Gastroesophageal sphincter (tissue), 3 donors: ENCODE results near the gene NELFCD.

Source experiments
- EP300 ChIP-seq: sonication (generic); formaldehyde crosslinking; IDR thresholded peaks from one replicate; pipeline ENCODE4 v1.6.1; 2017; ENCODE audit warnings: antibody characterized with exemption, mild to moderate bottlenecking
- POLR2A ChIP-seq, 2 donors: fragments of 450-650 bp; IDR thresholded peaks; one replicate each; pipeline ENCODE4 v1.6.1; 2017; ENCODE audit warnings: antibody characterized with exemption in 2 of 2, mild to moderate bottlenecking in 2 of 2, moderate library complexity in 1 of 2
- POLR2AphosphoS5 ChIP-seq: sonication (generic); formaldehyde crosslinking; IDR thresholded peaks from one replicate; pipeline ENCODE4 v1.6.1; 2017; ENCODE audit warnings: antibody characterized with exemption
- TF ChIP-seq, protein P1 (sequence below), 4 experiments: fragments of 200-600 bp in 2 of 4; fragments of 450-650 bp in 2 of 4; sonication (generic) in 1 of 4; IDR thresholded peaks; one replicate each; pipeline ENCODE4 v1.5.1; 2017 to 2019; ENCODE audit warnings: antibody characterized with exemption in 4 of 4, mild to moderate bottlenecking in 2 of 4, moderate library complexity in 2 of 4

DNA sequence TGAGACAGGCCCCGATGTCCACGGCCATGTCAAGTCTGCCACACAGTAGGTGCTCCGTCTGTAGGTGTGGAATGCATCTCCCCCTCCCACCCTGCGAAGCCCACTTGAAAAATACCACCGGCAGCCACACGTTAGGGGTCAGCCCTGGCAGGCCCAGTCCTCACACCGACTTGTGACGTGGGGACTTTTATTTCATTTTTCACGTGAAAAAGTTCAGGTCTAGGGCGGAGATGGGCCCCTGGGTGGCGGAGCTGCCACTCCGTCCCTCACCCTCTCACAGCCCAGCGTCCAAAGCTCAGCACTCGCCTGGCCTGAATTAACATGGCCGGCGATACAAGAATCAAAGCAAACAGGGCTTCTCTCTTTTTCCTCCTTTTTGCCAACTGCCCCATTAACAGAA is 34.4 kb downstream of the NELFCD start:
- TF ChIP-seq, protein P1, sequence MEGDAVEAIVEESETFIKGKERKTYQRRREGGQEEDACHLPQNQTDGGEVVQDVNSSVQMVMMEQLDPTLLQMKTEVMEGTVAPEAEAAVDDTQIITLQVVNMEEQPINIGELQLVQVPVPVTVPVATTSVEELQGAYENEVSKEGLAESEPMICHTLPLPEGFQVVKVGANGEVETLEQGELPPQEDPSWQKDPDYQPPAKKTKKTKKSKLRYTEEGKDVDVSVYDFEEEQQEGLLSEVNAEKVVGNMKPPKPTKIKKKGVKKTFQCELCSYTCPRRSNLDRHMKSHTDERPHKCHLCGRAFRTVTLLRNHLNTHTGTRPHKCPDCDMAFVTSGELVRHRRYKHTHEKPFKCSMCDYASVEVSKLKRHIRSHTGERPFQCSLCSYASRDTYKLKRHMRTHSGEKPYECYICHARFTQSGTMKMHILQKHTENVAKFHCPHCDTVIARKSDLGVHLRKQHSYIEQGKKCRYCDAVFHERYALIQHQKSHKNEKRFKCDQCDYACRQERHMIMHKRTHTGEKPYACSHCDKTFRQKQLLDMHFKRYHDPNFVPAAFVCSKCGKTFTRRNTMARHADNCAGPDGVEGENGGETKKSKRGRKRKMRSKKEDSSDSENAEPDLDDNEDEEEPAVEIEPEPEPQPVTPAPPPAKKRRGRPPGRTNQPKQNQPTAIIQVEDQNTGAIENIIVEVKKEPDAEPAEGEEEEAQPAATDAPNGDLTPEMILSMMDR (IDR thresholded peaks at IDR 0.05): no peak
- TF ChIP-seq POLR2A (IDR thresholded peaks at IDR 0.05) (no peak), POLR2AphosphoS5 (no peak), EP300 (no peak)
